RWPE1 (cell line): ENCODE results near the gene CCN5.
"Not testable (repeated sequence)": the region's sequence is repeated elsewhere in the genome, so short reads cannot be mapped to it uniquely, and the experiment has no call there.

Experiments used
- CTCF ChIA-PET: fragments of 350-600 bp; sonication (Branson Sonifier 250); formaldehyde crosslinking; extraction: SDS; loops from one replicate; lab custom pipeline; 2021; lab: Yijun Ruan, JAX
- POLR2A ChIA-PET: fragments of 400-600 bp; formaldehyde crosslinking; extraction: SDS; loops from one replicate; lab custom pipeline; 2020; ENCODE audit warnings: antibody characterized with exemption; ENCODE audit not compliant: low non-redundant PET; lab: Yijun Ruan, JAX
- DNase-seq: peaks from one replicate; pipeline ENCODE4 v3.0.0; 2012; ENCODE audit warnings: low spot score
- H3K27ac ChIP-seq: fragments of 450-650 bp; 2 replicates; pipeline ENCODE4 v1.5.1; 2017
- CTCF ChIP-seq: fragments of 450-650 bp; conservative IDR thresholded peaks from 2 replicates; pipeline ENCODE4 v1.5.1; 2017; ENCODE audit warnings: low read depth, mild to moderate bottlenecking

The CCN5 gene

GRCh38 chr20:44695295-44695673, 19.9 kb upstream of the CCN5 start:
- DNase-seq: no peak
- no peak overlapping the region for H3K27ac ChIP-seq
- no peak for TF ChIP-seq CTCF
- ChIA-PET POLR2A (no interaction called here), CTCF (interaction anchor here (2.1 kb wide), 1 partner anchor 10 kb away, joined by 6 read pairs; no protein-coding TSS in a partner anchor)

GRCh38 chr20:44695674-44696300, 19.4 kb upstream of the CCN5 start:
- no peak overlapping the region for H3K27ac ChIP-seq
- no peak for DNase-seq
- CTCF ChIA-PET: interaction anchor here (1.1 to 2.1 kb wide), 2 partner anchors 10 to 55 kb away, joined by 5 to 6 read pairs; no protein-coding TSS in a partner anchor
- TF ChIP-seq CTCF: no peak
- POLR2A ChIA-PET: no interaction called here

- no peak for TF ChIP-seq CTCF
- ChIA-PET POLR2A (no interaction called here), CTCF (interaction anchor here (1.0 to 2.1 kb wide), 4 partner anchors 10 to 54 kb away, joined by 3 to 6 read pairs (median 4); no protein-coding TSS in a partner anchor)
- H3K27ac ChIP-seq: no peak overlapping the region
- no peak for DNase-seq
Measured at GRCh38 chr20:44696315-44696714, 18.9 kb upstream of the CCN5 start.

GRCh38 chr20:44697041-44697440, 18.1 kb upstream of the CCN5 start:
- CTCF ChIA-PET: interaction anchor here (1.0 to 2.1 kb wide), 3 partner anchors 9 to 31 kb away, joined by 3 to 6 read pairs (median 3); no protein-coding TSS in a partner anchor
- not testable (repeated sequence) for DNase-seq, H3K27ac ChIP-seq
- POLR2A ChIA-PET: interaction anchor here (0.6 kb wide), 1 partner anchor 41 kb away, joined by 11 read pairs; no protein-coding TSS in a partner anchor

GRCh38 chr20:44698351-44698750, 16.8 kb upstream of the CCN5 start:
- POLR2A ChIA-PET: no interaction called here
- no peak overlapping the region for H3K27ac ChIP-seq
- DNase-seq: no peak
- TF ChIP-seq CTCF: no peak
- CTCF ChIA-PET: no interaction called here

GRCh38 chr20:44700306-44700705, 14.9 kb upstream of the CCN5 start:
- TF ChIP-seq CTCF: no peak

More at GRCh38 chr20:44700306-44700705, 14.9 kb upstream of the CCN5 start:
- H3K27ac ChIP-seq: no peak overlapping the region
- no peak for DNase-seq
- CTCF ChIA-PET: interaction anchor here (1.5 kb wide), 1 partner anchor 15 kb away, joined by 3 read pairs; no protein-coding TSS in a partner anchor
- POLR2A ChIA-PET: no interaction called here
